SJCRH30 (cell line): ENCODE measurements around the gene FALEC. TPM values are rescaled to one million over a fixed set of nuclear protein-coding genes. Genes with fewer than 3 reads are reported as not detected.
A peak's percentile ranks its signal among the peaks of the same experiment; 100 is the strongest.

Experiments used
- DNase-seq, 2 experiments: peaks; one replicate each; pipeline ENCODE4 v3.0.0-alpha.2; 2015 to 2020
- H3K27ac ChIP-seq: fragments of 250-450 bp; sonication (Bioruptor Pico); 2 replicates; pipeline ENCODE4 v1.5.1; 2020; ENCODE audit warnings: mild to moderate bottlenecking, moderate library complexity
- H3K27me3 ChIP-seq: fragments of 250-450 bp; sonication (Bioruptor Pico); 2 replicates; pipeline ENCODE4 v1.5.1; 2020; ENCODE audit warnings: mild to moderate bottlenecking, moderate library complexity
- H3K36me3 ChIP-seq: fragments of 250-450 bp; sonication (Bioruptor Pico); 2 replicates; pipeline ENCODE4 v1.5.1; 2020; ENCODE audit warnings: mild to moderate bottlenecking, moderate library complexity
- H3K4me1 ChIP-seq: fragments of 250-450 bp; sonication (Bioruptor Pico); 2 replicates; pipeline ENCODE4 v1.5.1; 2020; ENCODE audit warnings: mild to moderate bottlenecking, moderate library complexity
- H3K4me3 ChIP-seq: fragments of 250-450 bp; sonication (Bioruptor Pico); 2 replicates; pipeline ENCODE4 v1.5.1; 2020; ENCODE audit warnings: mild to moderate bottlenecking, moderate library complexity
- H3K9me3 ChIP-seq: fragments of 250-450 bp; sonication (Bioruptor Pico); replicated peaks from 2 replicates; pipeline ENCODE4 v1.5.1; 2020; ENCODE audit warnings: mild to moderate bottlenecking, moderate library complexity
- total RNA-seq: library from RNA; depleted of rRNA; stranded (reverse); fragments of >200 nt; shearing (Covaris generic); gene quantifications from 2 replicates; pipeline ENCODE4 v1.2.3, GENCODE V29; 2014

Gene FALEC
- total RNA-seq, 1 experiment from 2014 or later, result not detected

DNA sequence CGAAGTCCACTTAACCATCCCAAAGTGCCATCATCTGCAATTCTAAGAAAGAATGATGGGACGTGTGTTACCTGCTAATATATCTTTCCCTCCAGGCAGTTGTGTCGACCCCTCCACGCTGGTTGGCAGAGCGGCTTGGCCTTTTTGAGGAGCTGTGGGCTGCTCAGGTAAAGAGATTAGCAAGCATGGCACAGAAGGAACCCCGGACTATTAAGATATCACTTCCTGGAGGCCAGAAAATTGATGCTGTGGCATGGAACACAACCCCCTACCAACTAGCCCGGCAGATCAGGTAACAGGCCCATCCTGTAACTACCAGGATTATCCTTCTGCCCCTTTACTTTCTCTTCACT is 27.8 kb upstream of the FALEC start:
- Histone ChIP-seq H3K36me3 (peaks cover 6% of the 10 kb centered on the region; the same call in 1 of the 2 replicates), H3K4me1 (0 out of 2 replicates have a peak, but pooled peaks cover 2% of the 10 kb centered on the region), H3K27me3 (no peaks in the 10 kb centered on the region), H3K4me3 (peak overlapping the region; percentile 82), H3K9me3 (no peaks in the 10 kb centered on the region), H3K27ac (peak overlapping the region; percentile 57)
- DNase-seq, result no peak

DNA sequence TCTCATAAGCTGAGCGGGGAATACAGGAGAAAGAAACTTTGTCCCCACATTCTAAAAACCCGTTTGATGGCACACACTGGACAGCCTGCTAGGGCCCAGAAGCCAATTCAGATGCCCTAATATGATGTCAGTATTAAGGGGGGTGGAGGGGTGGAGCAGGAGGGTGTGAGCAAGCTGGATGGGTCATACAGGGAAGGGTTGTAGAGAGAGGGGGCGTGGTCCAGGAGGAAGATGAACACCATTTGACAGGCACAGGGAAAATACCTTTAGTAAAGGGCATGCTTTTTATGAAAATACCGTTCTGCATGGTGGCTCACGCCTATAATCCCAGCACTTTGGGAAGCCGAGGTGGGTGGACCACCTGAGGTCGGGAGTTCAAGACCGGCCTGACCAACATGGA is 22.4 kb upstream of the FALEC start:
- Histone ChIP-seq H3K36me3 (peaks cover 18% of the 10 kb centered on the region; the same call in 1 of the 2 replicates), H3K9me3 (no peaks in the 10 kb centered on the region), H3K27ac (no peak overlapping the region), H3K4me3 (no peak overlapping the region), H3K4me1 (0 out of 2 replicates have a peak, but pooled peaks cover under 1% of the 10 kb centered on the region), H3K27me3 (no peaks in the 10 kb centered on the region)
- no peak for DNase-seq

DNA sequence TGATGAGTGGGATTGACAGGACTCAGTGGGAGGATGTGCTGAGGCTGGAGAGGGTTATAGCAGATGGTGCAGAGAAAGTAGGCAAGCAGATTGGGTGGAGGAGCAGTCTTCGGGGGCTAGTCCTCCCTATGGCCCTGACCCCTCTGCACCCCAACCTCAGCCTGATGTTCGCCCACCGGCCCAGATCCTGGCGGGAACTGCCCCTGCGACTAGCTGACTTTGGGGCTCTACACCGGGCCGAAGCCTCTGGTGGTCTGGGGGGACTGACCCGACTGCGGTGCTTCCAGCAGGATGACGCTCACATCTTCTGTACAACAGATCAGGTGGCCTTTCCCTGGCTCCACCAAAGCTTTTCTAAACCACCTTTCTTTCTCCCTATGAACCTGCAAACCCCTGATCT is 17.2 kb upstream of the FALEC start:
- Histone ChIP-seq H3K27me3 (no peaks in the 10 kb centered on the region), H3K4me3 (no peak overlapping the region), H3K9me3 (no peaks in the 10 kb centered on the region), H3K4me1 (no peaks in the 10 kb centered on the region), H3K27ac (no peak overlapping the region), H3K36me3 (peaks cover 13% of the 10 kb centered on the region)
- no peak for DNase-seq

DNA sequence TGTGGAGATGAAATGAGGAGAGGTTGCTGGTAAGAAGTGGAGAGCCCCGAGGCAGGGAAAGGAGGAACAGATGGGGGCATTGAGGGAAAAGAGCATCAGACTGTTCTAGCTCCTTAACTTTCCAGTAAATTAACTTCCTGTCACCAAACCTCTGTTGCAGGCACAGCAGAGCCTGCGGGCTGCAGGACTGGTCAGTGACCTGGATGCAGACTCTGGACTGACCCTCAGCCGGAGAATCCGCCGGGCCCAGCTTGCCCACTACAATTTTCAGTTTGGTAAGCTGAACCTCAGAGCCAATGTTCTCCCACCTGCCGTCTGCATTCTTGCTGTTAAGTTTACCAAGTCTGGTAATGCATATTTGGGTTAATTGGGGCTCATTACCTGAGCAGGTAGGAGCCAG is 10.1 kb upstream of the FALEC start:
- Histone ChIP-seq H3K4me3 (no peak overlapping the region), H3K9me3 (no peaks in the 10 kb centered on the region), H3K36me3 (peaks cover 4% of the 10 kb centered on the region), H3K27me3 (no peaks in the 10 kb centered on the region), H3K4me1 (peaks cover 8% of the 10 kb centered on the region), H3K27ac (no peak overlapping the region)
- no peak for DNase-seq

DNA sequence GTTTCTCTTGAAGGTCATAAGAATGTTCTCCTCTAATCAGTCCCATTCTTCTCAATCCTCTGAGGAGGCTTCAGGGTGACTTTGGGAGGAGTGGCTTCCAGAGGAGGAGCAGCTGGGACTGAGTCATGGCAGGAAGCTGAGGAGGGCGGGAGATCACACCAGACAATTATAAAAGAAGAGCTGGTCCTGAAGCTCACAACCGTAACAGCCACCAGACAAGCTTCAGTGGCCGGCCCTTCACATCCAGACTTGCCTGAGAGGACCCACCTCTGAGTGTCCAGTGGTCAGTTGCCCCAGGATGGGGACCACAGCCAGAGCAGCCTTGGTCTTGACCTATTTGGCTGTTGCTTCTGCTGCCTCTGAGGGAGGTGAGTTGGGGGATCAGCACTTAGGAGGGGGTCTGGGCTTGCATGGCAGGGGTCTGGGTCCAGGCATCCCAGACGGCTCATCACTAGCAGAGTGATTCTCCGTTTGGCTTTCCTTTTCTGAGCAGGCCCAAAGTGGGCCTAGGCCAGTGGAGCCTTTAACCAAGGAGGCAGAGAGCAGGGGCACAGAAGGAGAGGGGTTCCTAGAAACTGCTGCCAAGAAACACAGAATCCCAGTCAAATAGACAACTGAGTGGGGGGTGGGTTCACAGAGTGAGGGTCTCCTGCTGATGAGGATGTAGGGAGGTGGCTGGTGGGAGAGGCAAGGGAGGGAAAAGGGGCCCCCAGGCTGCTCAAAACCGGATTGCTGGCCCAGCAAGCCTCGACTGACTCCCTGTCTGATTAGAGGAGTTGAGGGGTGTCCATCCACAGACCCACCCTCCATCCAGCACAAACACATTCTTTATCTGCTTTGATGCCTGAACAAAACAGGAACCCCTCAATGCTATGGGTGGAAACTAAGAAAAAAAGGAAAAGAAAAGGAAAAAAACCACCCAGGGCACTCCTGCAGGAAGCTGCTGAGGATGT is 7.4 kb upstream of the FALEC start, which contains the start of gene ECM1:
ECM1 (plus strand) TSS at position 198 of the 953 bp plus-strand sequence; CDS start at position 299, 101 bp downstream.
- Histone ChIP-seq H3K4me3 (no peak within 1 kb of the TSS), H3K27ac (peak within 1 kb of the TSS; percentile 68), H3K36me3 (peaks cover 4% of the 10 kb centered on the region; the same call in 1 of the 2 replicates), H3K9me3 (no peaks in the 10 kb centered on the region), H3K4me1 (peaks cover 8% of the 10 kb centered on the region), H3K27me3 (no peaks in the 10 kb centered on the region)
- peak; percentile 51 to 59 for DNase-seq

DNA sequence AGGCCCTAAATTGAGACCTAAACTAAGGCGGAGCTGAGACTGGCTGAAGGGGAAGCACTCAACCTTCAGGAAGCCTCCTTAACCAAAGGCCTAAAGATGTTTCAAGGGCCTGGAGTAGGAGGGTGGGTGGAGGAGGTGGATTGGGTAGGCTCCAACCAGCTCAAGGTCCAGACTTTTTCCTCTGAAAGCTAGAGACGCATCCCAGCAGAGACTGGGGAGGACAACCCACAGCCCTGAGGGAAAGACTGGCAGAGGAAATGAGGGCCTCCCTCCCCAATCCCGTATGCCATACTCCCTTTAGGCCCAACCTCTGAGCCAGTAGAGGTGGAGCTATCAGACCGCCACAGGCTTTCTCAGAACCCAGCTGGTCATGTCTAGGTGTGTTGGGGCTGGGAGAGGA is 6.6 kb upstream of the FALEC start:
- Histone ChIP-seq H3K27ac (no peak overlapping the region), H3K36me3 (peaks cover 4% of the 10 kb centered on the region; the same call in 1 of the 2 replicates), H3K4me3 (no peak overlapping the region), H3K27me3 (no peaks in the 10 kb centered on the region), H3K4me1 (peaks cover 13% of the 10 kb centered on the region), H3K9me3 (no peaks in the 10 kb centered on the region)
- no peak for DNase-seq

DNA sequence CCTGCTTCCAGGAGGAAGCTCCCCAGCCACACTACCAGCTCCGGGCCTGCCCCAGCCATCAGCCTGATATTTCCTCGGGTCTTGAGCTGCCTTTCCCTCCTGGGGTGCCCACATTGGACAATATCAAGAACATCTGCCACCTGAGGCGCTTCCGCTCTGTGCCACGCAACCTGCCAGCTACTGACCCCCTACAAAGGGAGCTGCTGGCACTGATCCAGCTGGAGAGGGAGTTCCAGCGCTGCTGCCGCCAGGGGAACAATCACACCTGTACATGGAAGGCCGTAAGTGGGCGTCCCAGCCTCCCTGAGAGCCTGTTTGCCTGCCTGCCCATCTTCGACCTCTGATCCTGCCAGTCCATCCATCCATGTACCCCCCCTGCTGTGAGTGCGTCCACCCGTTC is 4.0 kb upstream of the FALEC start:
- Histone ChIP-seq H3K4me1 (peaks cover 15% of the 10 kb centered on the region), H3K9me3 (no peaks in the 10 kb centered on the region), H3K4me3 (no peak overlapping the region), H3K36me3 (0 out of 2 replicates have a peak, but pooled peaks cover 4% of the 10 kb centered on the region), H3K27me3 (no peaks in the 10 kb centered on the region), H3K27ac (no peak overlapping the region)
- DNase-seq, result no peak

DNA sequence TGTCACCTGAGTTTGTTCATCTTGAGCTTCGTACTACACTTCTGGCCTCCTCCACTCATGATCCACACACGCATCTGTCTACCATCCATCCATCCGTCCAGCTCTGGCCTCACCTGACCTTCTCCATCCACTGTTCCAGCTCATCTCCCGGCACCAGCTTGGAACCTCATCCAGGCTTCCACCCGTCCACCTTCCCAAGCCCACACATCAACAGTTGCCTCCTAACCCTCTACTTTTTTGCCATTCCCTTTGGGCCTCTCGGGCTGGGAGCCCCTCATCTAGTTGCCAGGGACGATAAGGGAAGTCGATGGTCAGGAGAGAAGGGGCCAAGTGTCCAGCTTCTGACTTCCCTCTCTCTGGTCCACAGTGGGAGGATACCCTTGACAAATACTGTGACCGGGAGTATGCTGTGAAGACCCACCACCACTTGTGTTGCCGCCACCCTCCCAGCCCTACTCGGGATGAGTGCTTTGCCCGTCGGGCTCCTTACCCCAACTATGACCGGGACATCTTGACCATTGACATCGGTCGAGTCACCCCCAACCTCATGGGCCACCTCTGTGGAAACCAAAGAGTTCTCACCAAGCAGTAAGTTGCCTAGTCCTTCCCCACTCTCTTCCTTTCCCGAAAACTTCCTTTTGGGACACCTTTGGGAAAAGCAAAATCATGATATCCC is 3.4 kb upstream of the FALEC start:
- no peaks in the 10 kb centered on the region for H3K9me3 ChIP-seq
- H3K36me3 ChIP-seq, result 0 out of 2 replicates have a peak, but pooled peaks cover 4% of the 10 kb centered on the region
- DNase-seq, result no peak
- no peaks in the 10 kb centered on the region for H3K27me3 ChIP-seq
- peaks cover 15% of the 10 kb centered on the region for H3K4me1 ChIP-seq
- no peak overlapping the region for H3K4me3 ChIP-seq
- H3K27ac ChIP-seq, result no peak overlapping the region

DNA sequence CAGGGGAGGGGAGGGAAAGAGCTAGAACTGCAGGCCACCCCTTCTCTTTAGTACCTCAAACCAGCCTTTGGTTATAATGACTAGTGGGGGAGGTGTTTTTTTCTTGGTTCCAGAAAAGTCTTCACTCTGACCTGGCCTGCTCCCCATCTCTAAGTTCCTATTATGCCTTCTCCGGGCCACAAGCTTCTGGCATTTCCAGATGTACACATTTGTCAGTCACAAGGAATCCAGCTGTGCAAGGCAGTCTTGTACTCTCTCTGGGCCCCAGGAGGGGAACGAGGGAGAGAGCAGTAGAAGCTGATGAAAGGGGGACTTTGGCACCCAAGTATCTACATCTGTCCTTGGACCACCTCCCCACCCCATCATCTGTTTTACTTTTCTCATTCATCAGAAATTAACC is 2.7 kb upstream of the FALEC start:
- Histone ChIP-seq H3K9me3 (no peaks in the 10 kb centered on the region), H3K27ac (no peak overlapping the region), H3K27me3 (no peaks in the 10 kb centered on the region), H3K36me3 (no peaks in the 10 kb centered on the region), H3K4me3 (no peak overlapping the region), H3K4me1 (peaks cover 11% of the 10 kb centered on the region)
- no peak for DNase-seq

DNA sequence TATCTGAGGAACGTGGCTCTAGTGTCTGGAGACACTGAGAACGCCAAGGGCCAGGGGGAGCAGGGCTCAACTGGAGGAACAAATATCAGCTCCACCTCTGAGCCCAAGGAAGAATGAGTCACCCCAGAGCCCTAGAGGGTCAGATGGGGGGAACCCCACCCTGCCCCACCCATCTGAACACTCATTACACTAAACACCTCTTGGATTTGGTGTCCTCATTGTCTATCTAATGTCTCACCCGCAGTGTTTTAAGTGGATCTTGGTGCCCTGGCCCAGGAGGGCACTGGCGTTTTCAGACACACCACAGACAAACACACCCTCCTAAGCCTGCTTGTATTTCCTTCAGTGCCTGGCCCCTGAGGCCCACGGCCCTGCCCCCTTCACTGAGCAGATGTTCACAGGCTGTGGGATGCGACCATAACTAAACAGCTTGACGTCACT is 2.2 kb upstream of the FALEC start:
- no peak overlapping the region for H3K27ac ChIP-seq
- H3K4me1 ChIP-seq, result peaks cover 7% of the 10 kb centered on the region; the same call in 1 of the 2 replicates
- DNase-seq, result peak; percentile 32 to 43

DNA sequence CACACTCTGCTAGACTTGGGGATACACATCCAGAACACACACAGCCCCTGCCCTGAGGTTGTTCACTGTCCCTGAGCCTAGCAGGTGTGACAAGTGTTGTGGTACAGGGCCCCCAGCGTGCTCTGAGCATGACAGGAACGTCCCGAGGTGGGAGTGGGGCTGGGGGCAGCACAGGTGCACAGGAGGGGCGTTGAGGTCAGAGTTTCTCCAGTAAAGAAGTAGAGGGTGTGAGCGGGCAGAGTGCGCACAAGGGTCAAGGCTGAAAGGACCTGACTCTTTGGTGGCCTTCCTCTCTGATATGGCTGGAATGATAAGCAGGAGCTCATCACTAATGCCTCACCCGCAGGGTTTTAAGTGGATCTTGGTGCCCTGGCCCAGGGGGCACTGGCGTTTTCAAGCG is 1.3 kb upstream of the FALEC start:
- Histone ChIP-seq H3K4me1 (peaks cover 7% of the 10 kb centered on the region; the same call in 1 of the 2 replicates), H3K9me3 (no peaks in the 10 kb centered on the region), H3K27ac (no peak overlapping the region), H3K36me3 (no peaks in the 10 kb centered on the region), H3K27me3 (no peaks in the 10 kb centered on the region), H3K4me3 (no peak overlapping the region)
- DNase-seq, result no peak

More for the DNA sequence above, 2.2 kb upstream of the FALEC start:
- Histone ChIP-seq H3K4me3 (no peak overlapping the region), H3K27me3 (no peaks in the 10 kb centered on the region), H3K36me3 (no peaks in the 10 kb centered on the region), H3K9me3 (no peaks in the 10 kb centered on the region)

DNA sequence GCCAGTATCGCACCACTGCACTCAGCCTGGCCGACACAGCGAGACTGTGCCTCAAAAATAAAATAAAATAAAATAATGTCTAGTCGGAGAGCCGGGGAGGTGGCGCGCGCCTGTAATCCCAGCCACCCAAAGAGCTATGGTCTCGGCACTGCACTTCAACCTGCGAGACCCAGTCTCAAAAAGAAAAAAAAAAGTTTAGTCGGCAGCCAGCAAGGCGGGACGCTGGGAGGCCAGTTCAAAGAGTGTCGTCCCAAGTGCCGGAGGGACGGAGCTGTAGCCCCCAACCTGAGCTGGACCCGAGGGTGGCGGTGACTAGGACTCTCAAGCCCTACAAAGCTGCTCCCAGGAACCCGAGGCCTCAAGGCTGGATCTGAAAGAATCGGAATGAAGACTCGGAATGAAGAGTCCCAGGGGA is 632 bp upstream of the FALEC start:
- no peaks in the 10 kb centered on the region for H3K27me3 ChIP-seq
- H3K4me3 ChIP-seq, result peak overlapping the region; percentile 64
- no peaks in the 10 kb centered on the region for H3K9me3 ChIP-seq
- H3K27ac ChIP-seq, result peak overlapping the region; percentile 34
- DNase-seq, result no peak
- peaks cover 7% of the 10 kb centered on the region; the same call in 1 of the 2 replicates for H3K4me1 ChIP-seq
- H3K36me3 ChIP-seq, result no peaks in the 10 kb centered on the region

DNA sequence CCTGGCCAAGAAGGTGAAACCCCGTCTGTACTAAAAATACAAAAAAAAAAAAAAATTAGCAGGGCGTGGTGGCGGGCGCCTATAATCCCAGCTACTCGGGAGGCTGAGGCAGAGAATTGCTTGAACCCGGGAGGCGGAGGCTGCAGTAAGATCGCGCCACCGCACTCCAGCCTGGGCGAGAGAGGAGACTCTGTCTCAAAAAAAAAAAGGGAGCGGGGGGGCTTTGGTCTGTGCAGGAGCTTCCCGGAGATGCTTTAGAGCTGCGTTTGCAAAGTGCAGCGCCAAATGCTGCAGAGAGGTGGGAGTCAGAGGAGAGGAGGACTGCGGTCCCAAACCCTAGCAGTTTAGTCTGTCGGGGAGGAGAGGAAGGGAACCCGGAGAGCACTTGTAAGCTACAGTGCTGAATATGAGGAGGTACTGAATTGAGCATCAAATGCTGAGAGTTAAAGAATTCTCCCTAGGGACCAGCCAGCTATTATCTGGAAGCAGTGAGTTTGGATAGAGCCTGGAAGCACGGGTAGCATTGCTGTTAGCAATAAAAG is 569 bp downstream of the FALEC start:
- Histone ChIP-seq H3K9me3 (no peaks in the 10 kb centered on the region), H3K4me3 (peak overlapping the region; percentile 64), H3K4me1 (peaks cover 7% of the 10 kb centered on the region; the same call in 1 of the 2 replicates), H3K36me3 (no peaks in the 10 kb centered on the region), H3K27me3 (no peaks in the 10 kb centered on the region), H3K27ac (0 out of 2 replicates have a peak overlapping the region, but pooled peaks have one; percentile 34)
- DNase-seq, result peak in 1 of 2 experiments; percentile 29

DNA sequence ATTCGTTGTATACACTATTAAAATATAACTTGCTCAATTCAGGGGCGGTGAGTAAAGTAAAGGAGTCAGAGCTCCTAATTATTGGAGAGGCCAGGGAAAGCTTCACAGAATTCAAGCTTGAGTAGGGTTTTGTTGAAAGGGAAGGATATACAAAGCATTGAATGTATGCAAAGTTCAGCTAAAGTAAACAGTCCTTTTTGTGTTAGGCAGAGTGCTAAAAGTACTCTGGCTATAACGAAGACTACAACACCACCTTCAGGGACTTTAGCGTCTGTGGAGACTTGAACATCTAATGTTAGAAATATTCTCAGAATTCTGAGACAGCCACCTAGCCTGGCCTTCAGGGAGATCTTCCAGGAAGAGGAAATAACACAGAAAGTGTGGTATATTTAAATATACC is 1.1 kb downstream of the FALEC start:
- no peaks in the 10 kb centered on the region for H3K9me3 ChIP-seq
- no peak overlapping the region for H3K27ac ChIP-seq
- no peak for DNase-seq
- peaks cover 7% of the 10 kb centered on the region; the same call in 1 of the 2 replicates for H3K4me1 ChIP-seq
- H3K27me3 ChIP-seq, result no peaks in the 10 kb centered on the region
- no peaks in the 10 kb centered on the region for H3K36me3 ChIP-seq
- H3K4me3 ChIP-seq, result peak overlapping the region; percentile 64
